Hepatocyte (in vitro differentiated cells): ENCODE results near the gene PLEKHA8.

ENCODE experiments used
- CTCF ChIP-seq: fragments of 200-600 bp; sonication (generic); IDR thresholded peaks from 2 replicates; pipeline ENCODE4 v1.5.1; 2016; ENCODE audit warnings: antibody characterized with exemption, mild to moderate bottlenecking; ENCODE audit not compliant: poor library complexity
- EZH2 ChIP-seq: fragments of 200-600 bp; sonication (generic); IDR thresholded peaks from 2 replicates; pipeline ENCODE4 v1.6.1; 2016; ENCODE audit warnings: antibody characterized with exemption, mild to moderate bottlenecking, borderline replicate concordance
- EZH2phosphoT487 ChIP-seq: fragments of 200-600 bp; sonication (generic); IDR thresholded peaks from one replicate; pipeline ENCODE4 v1.6.1; 2018; ENCODE audit warnings: antibody characterized with exemption, mild to moderate bottlenecking, low read depth, moderate library complexity; ENCODE audit not compliant: unreplicated experiment, severe bottlenecking

GRCh38 chr7:30119890-30120577 lies 91.8 kb downstream of the PLEKHA8 start:
- no peak for TF ChIP-seq CTCF
- no peak for TF ChIP-seq EZH2
- TF ChIP-seq EZH2phosphoT487, result no peak
